ENCODE data around the gene PCSK1. TPM values are rescaled to one million over a fixed set of nuclear protein-coding genes. Genes with fewer than 3 reads are reported as not detected.

The PCSK1 gene
- polyA plus RNA-seq, 3 donors from 2014 or later, result not detected

Other genes starting within 250 kb of the PCSK1 start
- 100 to 1,000 TPM in 1 of 3 donors, 10 to 100 TPM in 2; 24.0 to 133 (median 59.9) TPM for gene CAST, start 229.1 kb upstream of the PCSK1 start, polyA plus RNA-seq